Neural cell (in vitro differentiated cells): Measurements from ENCODE around the gene DTD2. TPM values are rescaled to one million over a fixed set of nuclear protein-coding genes. Genes with fewer than 3 reads are reported as not detected.

Experiments used
- H2AFZ ChIP-seq: fragments of 200-600, 300-800 bp; sonication (generic), shearing (Covaris generic); 2 replicates; pipeline ENCODE4 v1.6.0; 2014; ENCODE audit warnings: low read depth, mild to moderate bottlenecking, antibody characterized with exemption, low read length, moderate library complexity
- H3F3A ChIP-seq: fragments of 200-600 bp; shearing (Covaris generic); 2 replicates; pipeline ENCODE4 v1.6.1; 2016; ENCODE audit warnings: mild to moderate bottlenecking, moderate library complexity, mixed read lengths, antibody characterized with exemption, low read length; ENCODE audit not compliant: insufficient read depth, poor library complexity, severe bottlenecking
- H3K27ac ChIP-seq: fragments of 200-600, 300-800 bp; sonication (generic), shearing (Covaris generic); 2 replicates; pipeline ENCODE4 v1.5.1; 2014; ENCODE audit warnings: mild to moderate bottlenecking, low read length, moderate library complexity
- H3K27me3 ChIP-seq: fragments of 300-800, 200-600 bp; sonication (generic), shearing (Covaris generic); 2 replicates; pipeline ENCODE4 v1.6.0; 2014; ENCODE audit warnings: mild to moderate bottlenecking, low read depth, low read length, moderate library complexity; ENCODE audit not compliant: insufficient read depth
- H3K36me3 ChIP-seq: fragments of 300-800, 200-600 bp; sonication (generic), shearing (Covaris generic); 2 replicates; pipeline ENCODE4 v1.5.1; 2014; ENCODE audit warnings: mild to moderate bottlenecking, antibody characterized with exemption, low read length, moderate library complexity; ENCODE audit not compliant: insufficient read depth
- H3K4me2 ChIP-seq: fragments of 300-800, 200-600 bp; sonication (generic), shearing (Covaris generic); 2 replicates; pipeline ENCODE4 v1.6.0; 2014; ENCODE audit warnings: mild to moderate bottlenecking, low read length
- H3K4me3 ChIP-seq: fragments of 300-800, 200-600 bp; sonication (generic), shearing (Covaris generic); 2 replicates; pipeline ENCODE4 v1.5.1; 2014; ENCODE audit warnings: mild to moderate bottlenecking, low read length, moderate library complexity
- H3K79me2 ChIP-seq: fragments of 200-600 bp; shearing (Covaris generic); replicated peaks from 2 replicates; pipeline ENCODE4 v1.6.0; 2014; ENCODE audit warnings: mild to moderate bottlenecking, low read length, moderate library complexity; ENCODE audit not compliant: insufficient read depth
- H3K9ac ChIP-seq: fragments of 300-800, 200-600 bp; sonication (generic), shearing (Covaris generic); 2 replicates; pipeline ENCODE4 v1.6.1; 2016; ENCODE audit warnings: mild to moderate bottlenecking, low read length, mixed read lengths
- H3K9me2 ChIP-seq: fragments of 200-600 bp; shearing (Covaris generic); 2 replicates; pipeline ENCODE4 v1.6.1; 2016; ENCODE audit warnings: mild to moderate bottlenecking, low read length, mixed read lengths; ENCODE audit not compliant: insufficient read depth
- H3K9me3 ChIP-seq: fragments of 200-600, 300-800 bp; sonication (generic), shearing (Covaris generic); 2 replicates; pipeline ENCODE4 v1.6.1; 2016; ENCODE audit warnings: mild to moderate bottlenecking, mixed run types, low read length, moderate library complexity, mixed read lengths
- H4K20me1 ChIP-seq: fragments of 200-600 bp; shearing (Covaris generic); 2 replicates; pipeline ENCODE4 v1.6.1; 2016; ENCODE audit warnings: mild to moderate bottlenecking, mixed run types; ENCODE audit not compliant: insufficient read depth
- EP300 ChIP-seq: fragments of 450-650 bp; conservative IDR thresholded peaks from 2 replicates; pipeline ENCODE4 v1.6.1; 2014; ENCODE audit warnings: antibody characterized with exemption, mild to moderate bottlenecking, moderate library complexity; ENCODE audit not compliant: poor library complexity, severe bottlenecking
- EZH2 ChIP-seq: fragments of 200-600, 300-800 bp; shearing (Covaris generic), sonication (generic); IDR thresholded peaks from 2 replicates; pipeline ENCODE4 v1.6.1; 2014; ENCODE audit warnings: antibody characterized with exemption, low read length, borderline replicate concordance, mild to moderate bottlenecking; ENCODE audit not compliant: insufficient read depth, poor library complexity, severe bottlenecking
- MXI1 ChIP-seq: fragments of 450-650 bp; conservative IDR thresholded peaks from 2 replicates; pipeline ENCODE4 v1.6.1; 2014; ENCODE audit warnings: antibody characterized with exemption, mild to moderate bottlenecking; ENCODE audit not compliant: poor library complexity, severe bottlenecking
- POLR2AphosphoS5 ChIP-seq: IDR thresholded peaks from 2 replicates; pipeline ENCODE4 v1.6.1; 2012
- RAD21 ChIP-seq: fragments of 450-650 bp; conservative IDR thresholded peaks from 2 replicates; pipeline ENCODE4 v1.6.1; 2014; ENCODE audit warnings: antibody characterized with exemption, mild to moderate bottlenecking, moderate library complexity
- SMC3 ChIP-seq: fragments of 450-650 bp; conservative IDR thresholded peaks from 2 replicates; pipeline ENCODE4 v1.6.1; 2014; ENCODE audit warnings: antibody characterized with exemption, mild to moderate bottlenecking, moderate library complexity; ENCODE audit not compliant: poor library complexity
- TAF1 ChIP-seq: IDR thresholded peaks from 2 replicates; pipeline ENCODE4 v1.6.1; 2012; ENCODE audit warnings: low read depth
- polyA plus RNA-seq: library from polyadenylated mRNA; depleted of rRNA; stranded (reverse); fragments of >200 nt; gene quantifications from 2 replicates; pipeline ENCODE4 v1.2.3, GENCODE V29; 2014
- TF ChIP-seq, protein P1 (sequence below): IDR thresholded peaks from 2 replicates; pipeline ENCODE4 v1.6.1; 2012; ENCODE audit warnings: borderline replicate concordance
- TF ChIP-seq, protein P2 (sequence below): fragments of 450-650 bp; IDR thresholded peaks from 2 replicates; pipeline ENCODE4 v1.5.1; 2014; ENCODE audit warnings: antibody characterized with exemption, mild to moderate bottlenecking, moderate library complexity; ENCODE audit not compliant: poor library complexity, severe bottlenecking

The DTD2 gene
- polyA plus RNA-seq, 1 donor from 2014 or later = 38.8 TPM

DNA sequence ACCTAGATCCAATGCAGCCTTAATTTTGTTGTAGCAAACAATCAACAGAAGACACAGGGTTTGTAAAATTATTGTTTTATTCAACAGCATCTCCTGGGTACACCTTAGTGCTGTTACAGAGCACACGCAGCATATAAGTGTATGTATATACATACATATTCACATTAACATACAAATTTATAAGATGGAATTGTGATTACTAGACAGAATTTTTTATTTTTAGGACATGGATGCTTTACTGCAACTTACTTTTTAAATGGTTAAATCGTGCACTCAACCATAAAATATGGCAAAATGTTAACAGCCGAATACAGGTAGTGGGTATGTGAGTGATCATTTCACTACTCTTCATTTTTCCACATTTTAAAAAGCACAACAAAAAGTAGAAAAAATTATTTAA lies 53.6 kb downstream of the DTD2 start:
- Histone ChIP-seq H3K4me3 (no peak overlapping the region), H3F3A (no peaks in the 10 kb centered on the region), H3K79me2 (no peaks in the 10 kb centered on the region), H3K9me2 (no peaks in the 10 kb centered on the region), H3K9ac (no peak overlapping the region), H3K36me3 (no peaks in the 10 kb centered on the region), H3K27ac (no peak overlapping the region), H4K20me1 (no peaks in the 10 kb centered on the region), H3K9me3 (no peaks in the 10 kb centered on the region), H3K27me3 (no peaks in the 10 kb centered on the region), H3K4me2 (no peak overlapping the region), H2AFZ (no peak overlapping the region)
- TF ChIP-seq, protein P1, sequence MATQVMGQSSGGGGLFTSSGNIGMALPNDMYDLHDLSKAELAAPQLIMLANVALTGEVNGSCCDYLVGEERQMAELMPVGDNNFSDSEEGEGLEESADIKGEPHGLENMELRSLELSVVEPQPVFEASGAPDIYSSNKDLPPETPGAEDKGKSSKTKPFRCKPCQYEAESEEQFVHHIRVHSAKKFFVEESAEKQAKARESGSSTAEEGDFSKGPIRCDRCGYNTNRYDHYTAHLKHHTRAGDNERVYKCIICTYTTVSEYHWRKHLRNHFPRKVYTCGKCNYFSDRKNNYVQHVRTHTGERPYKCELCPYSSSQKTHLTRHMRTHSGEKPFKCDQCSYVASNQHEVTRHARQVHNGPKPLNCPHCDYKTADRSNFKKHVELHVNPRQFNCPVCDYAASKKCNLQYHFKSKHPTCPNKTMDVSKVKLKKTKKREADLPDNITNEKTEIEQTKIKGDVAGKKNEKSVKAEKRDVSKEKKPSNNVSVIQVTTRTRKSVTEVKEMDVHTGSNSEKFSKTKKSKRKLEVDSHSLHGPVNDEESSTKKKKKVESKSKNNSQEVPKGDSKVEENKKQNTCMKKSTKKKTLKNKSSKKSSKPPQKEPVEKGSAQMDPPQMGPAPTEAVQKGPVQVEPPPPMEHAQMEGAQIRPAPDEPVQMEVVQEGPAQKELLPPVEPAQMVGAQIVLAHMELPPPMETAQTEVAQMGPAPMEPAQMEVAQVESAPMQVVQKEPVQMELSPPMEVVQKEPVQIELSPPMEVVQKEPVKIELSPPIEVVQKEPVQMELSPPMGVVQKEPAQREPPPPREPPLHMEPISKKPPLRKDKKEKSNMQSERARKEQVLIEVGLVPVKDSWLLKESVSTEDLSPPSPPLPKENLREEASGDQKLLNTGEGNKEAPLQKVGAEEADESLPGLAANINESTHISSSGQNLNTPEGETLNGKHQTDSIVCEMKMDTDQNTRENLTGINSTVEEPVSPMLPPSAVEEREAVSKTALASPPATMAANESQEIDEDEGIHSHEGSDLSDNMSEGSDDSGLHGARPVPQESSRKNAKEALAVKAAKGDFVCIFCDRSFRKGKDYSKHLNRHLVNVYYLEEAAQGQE = no peak
- TF ChIP-seq TAF1 = no peak
- TF ChIP-seq, protein P2, sequence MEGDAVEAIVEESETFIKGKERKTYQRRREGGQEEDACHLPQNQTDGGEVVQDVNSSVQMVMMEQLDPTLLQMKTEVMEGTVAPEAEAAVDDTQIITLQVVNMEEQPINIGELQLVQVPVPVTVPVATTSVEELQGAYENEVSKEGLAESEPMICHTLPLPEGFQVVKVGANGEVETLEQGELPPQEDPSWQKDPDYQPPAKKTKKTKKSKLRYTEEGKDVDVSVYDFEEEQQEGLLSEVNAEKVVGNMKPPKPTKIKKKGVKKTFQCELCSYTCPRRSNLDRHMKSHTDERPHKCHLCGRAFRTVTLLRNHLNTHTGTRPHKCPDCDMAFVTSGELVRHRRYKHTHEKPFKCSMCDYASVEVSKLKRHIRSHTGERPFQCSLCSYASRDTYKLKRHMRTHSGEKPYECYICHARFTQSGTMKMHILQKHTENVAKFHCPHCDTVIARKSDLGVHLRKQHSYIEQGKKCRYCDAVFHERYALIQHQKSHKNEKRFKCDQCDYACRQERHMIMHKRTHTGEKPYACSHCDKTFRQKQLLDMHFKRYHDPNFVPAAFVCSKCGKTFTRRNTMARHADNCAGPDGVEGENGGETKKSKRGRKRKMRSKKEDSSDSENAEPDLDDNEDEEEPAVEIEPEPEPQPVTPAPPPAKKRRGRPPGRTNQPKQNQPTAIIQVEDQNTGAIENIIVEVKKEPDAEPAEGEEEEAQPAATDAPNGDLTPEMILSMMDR = no peak
- TF ChIP-seq RAD21 = no peak
- TF ChIP-seq EZH2 = no peak
- TF ChIP-seq SMC3 = no peak
- TF ChIP-seq MXI1 = no peak
- TF ChIP-seq POLR2AphosphoS5 = no peak
- no peak for TF ChIP-seq EP300

DNA sequence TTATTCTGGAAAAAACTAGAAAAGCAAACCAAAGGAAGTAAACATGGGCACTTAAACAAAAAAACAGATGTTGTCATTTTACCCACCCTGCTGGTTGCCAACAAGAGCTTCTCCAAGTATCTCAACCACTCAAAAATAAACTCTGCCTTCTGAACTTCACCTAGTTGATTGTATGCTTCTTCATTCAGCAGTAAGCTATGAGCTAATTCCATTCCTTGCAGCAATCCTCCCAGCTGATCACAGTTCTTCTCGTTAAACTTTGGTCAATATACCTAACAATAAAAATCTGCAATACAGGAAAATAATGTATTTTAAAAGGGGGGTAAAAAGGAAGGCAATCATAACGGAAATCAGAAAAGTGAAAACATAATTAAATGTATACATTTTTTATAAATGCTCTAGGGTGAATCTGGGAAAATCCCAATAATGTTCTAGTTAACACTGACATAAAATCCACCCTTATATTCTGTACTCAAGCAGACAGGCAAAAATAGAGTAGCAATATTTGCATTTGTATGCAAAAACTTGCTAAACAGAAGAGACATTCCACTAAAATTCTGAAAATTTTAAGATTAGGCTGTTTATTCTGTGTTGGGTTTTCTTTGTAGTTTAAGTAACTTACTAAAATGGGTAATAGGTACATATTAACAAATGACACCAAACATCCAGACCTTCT lies 54.4 kb downstream of the DTD2 start:
- no peak overlapping the region for H3K9ac ChIP-seq
- H3F3A ChIP-seq = no peaks in the 10 kb centered on the region
- no peak overlapping the region for H3K4me3 ChIP-seq
- H3K27me3 ChIP-seq = no peaks in the 10 kb centered on the region
- no peaks in the 10 kb centered on the region for H3K9me3 ChIP-seq
- no peak for TF ChIP-seq MXI1
- no peak for TF ChIP-seq TAF1
- TF ChIP-seq, protein P2 = no peak
- TF ChIP-seq EZH2 = no peak
- TF ChIP-seq EP300 = no peak
- TF ChIP-seq POLR2AphosphoS5 = no peak
- TF ChIP-seq, protein P1 = no peak
- no peak for TF ChIP-seq RAD21
- TF ChIP-seq SMC3 = no peak
- H2AFZ ChIP-seq = no peak overlapping the region
- H3K36me3 ChIP-seq = no peaks in the 10 kb centered on the region
- no peaks in the 10 kb centered on the region for H3K79me2 ChIP-seq
- no peak overlapping the region for H3K4me2 ChIP-seq
- no peak overlapping the region for H3K27ac ChIP-seq
- no peaks in the 10 kb centered on the region for H4K20me1 ChIP-seq
- H3K9me2 ChIP-seq = no peaks in the 10 kb centered on the region
